CD4-positive, alpha-beta T cell (primary cell): ENCODE measurements around the gene IKBIP. TPM values are rescaled to one million over a fixed set of nuclear protein-coding genes. Genes with fewer than 3 reads are reported as not detected.

Experiments
- ATAC-seq: fragments of 200-7000 bp; cut with Tn5 transposase; one replicate; pipeline ENCODE4 v1.10.0; 2022; ENCODE audit warnings: mild to moderate bottlenecking; ENCODE audit not compliant: poor library complexity
- CTCF ChIA-PET: fragments of 350-600 bp; sonication (Branson Sonifier 250); formaldehyde crosslinking; loops from one replicate; lab custom pipeline; 2021; ENCODE audit warnings: antibody characterized with exemption, inconsistent platforms; lab: Charles Lee
- POLR2A ChIA-PET: fragments of 350-600 bp; sonication (Branson Sonifier 250); formaldehyde crosslinking; loops from one replicate; lab custom pipeline; 2021; ENCODE audit warnings: antibody characterized with exemption, inconsistent platforms; lab: Charles Lee
- DNase-seq, 14 experiments: peaks; one replicate each; pipeline ENCODE4 v3.0.0-alpha.2; 2013 to 2020; ENCODE audit warnings: mixed read lengths in 2 of 14
- H3K27ac ChIP-seq, 2 donors: one replicate each; pipeline versions ENCODE4 v1.5.1 to v1.7.0; 2013; ENCODE audit warnings: low read length in 2 of 2, low read depth in 1 of 2, mild to moderate bottlenecking in 1 of 2
- H3K27me3 ChIP-seq, 2 experiments: 1 replicate in 1 of 2; 2 replicates in 1 of 2; pipeline versions ENCODE4 v1.6.1 to v1.7.0; 2013; ENCODE audit warnings: low read length in 2 of 2, control low read depth in 1 of 2, mild to moderate bottlenecking in 1 of 2, moderate library complexity in 1 of 2; ENCODE audit not compliant: insufficient read depth in 2 of 2, control insufficient read depth in 1 of 2
- H3K36me3 ChIP-seq: one replicate; pipeline ENCODE4 v1.6.1; 2013; ENCODE audit warnings: low read length, control low read depth; ENCODE audit not compliant: insufficient read depth
- H3K4me1 ChIP-seq: one replicate; pipeline ENCODE4 v1.6.1; 2013; ENCODE audit warnings: low read length, control low read depth; ENCODE audit not compliant: insufficient read depth
- H3K4me3 ChIP-seq: one replicate; pipeline ENCODE4 v1.5.1; 2013; ENCODE audit warnings: mild to moderate bottlenecking, low read length, moderate library complexity
- H3K9me3 ChIP-seq, 2 experiments: 1 replicate in 1 of 2; 2 replicates in 1 of 2; pipeline versions ENCODE4 v1.6.1 to v1.7.0; 2013; ENCODE audit warnings: low read length in 2 of 2, mild to moderate bottlenecking in 2 of 2, control low read depth in 1 of 2, moderate library complexity in 1 of 2; ENCODE audit not compliant: control insufficient read depth in 1 of 2, insufficient read depth in 1 of 2
- H3K27ac Mint-ChIP-seq: one replicate; pipeline ENCODE4 v1.8.0; 2020; ENCODE audit warnings: mixed read lengths
- H3K27me3 Mint-ChIP-seq: one replicate; pipeline ENCODE4 v1.8.0; 2021; ENCODE audit warnings: mixed read lengths
- H3K36me3 Mint-ChIP-seq: one replicate; pipeline ENCODE4 v1.8.0; 2021; ENCODE audit warnings: low read depth, mixed read lengths
- H3K4me1 Mint-ChIP-seq: one replicate; pipeline ENCODE4 v1.8.0; 2021; ENCODE audit warnings: low read depth, mixed read lengths
- H3K4me3 Mint-ChIP-seq: one replicate; pipeline ENCODE4 v1.8.0; 2020; ENCODE audit warnings: mild to moderate bottlenecking, mixed read lengths
- H3K9me3 Mint-ChIP-seq: one replicate; pipeline ENCODE4 v1.8.0; 2020; ENCODE audit warnings: mixed read lengths
- CTCF ChIP-seq: fragments of 200-600 bp; IDR thresholded peaks from one replicate; pipeline ENCODE4 v1.8.0; 2022; ENCODE audit warnings: antibody characterized with exemption, mild to moderate bottlenecking
- intact Hi-C, 2 experiments: fragments of 100-400 bp; cut with DNase I in 1 of 2; cut with micrococcal nuclease in 1 of 2; formaldehyde crosslinking; loops; one replicate each; pipeline versions ENCODE4 v1.15.1 to v1.9.0; 2023 to 2025; cut with DNase I, micrococcal nuclease
- total RNA-seq, 174 experiments: library from RNA in 2 of 174; stranded (reverse) in 2 of 174; gene quantifications; one replicate each; pipeline ENCODE4 v1.2.3 and lab custom pipeline; 2021 to 2026

The IKBIP gene
- total RNA-seq, 2 experiments from 2014 or later, result 0.56 to 0.82 TPM

- Mint-ChIP-seq H3K27me3 (no peaks in the 10 kb centered on the region), H3K4me1 (no peaks in the 10 kb centered on the region), H3K36me3 (peaks cover 88% of the 10 kb centered on the region), H3K27ac (no peak overlapping the region), H3K4me3 (no peak overlapping the region), H3K9me3 (no peaks in the 10 kb centered on the region)
- Histone ChIP-seq H3K9me3 (no peaks in the 10 kb centered on the region), H3K27ac (no peak overlapping the region), H3K4me3 (no peak overlapping the region), H3K36me3 (peaks cover 81% of the 10 kb centered on the region), H3K4me1 (no peaks in the 10 kb centered on the region), H3K27me3 (no peaks in the 10 kb centered on the region)
- intact Hi-C loops, result no loop called here
- CTCF ChIA-PET, result no interaction called here
- POLR2A ChIA-PET, result interaction anchor here (1.5 kb wide), 1 partner anchor 14 kb away, joined by 3 read pairs; no protein-coding TSS in a partner anchor
- DNase-seq (no peak), ATAC-seq (no peak)
- no peak for TF ChIP-seq CTCF
Observed at GRCh38 chr12:98684199-98684598, 39.6 kb upstream of the IKBIP start.

- Histone ChIP-seq H3K4me3 (no peak overlapping the region), H3K9me3 (no peaks in the 10 kb centered on the region), H3K27me3 (no peaks in the 10 kb centered on the region), H3K36me3 (peaks cover 62% of the 10 kb centered on the region), H3K4me1 (no peaks in the 10 kb centered on the region), H3K27ac (no peak overlapping the region)
- TF ChIP-seq CTCF, result no peak
- intact Hi-C loops, result no loop called here
- DNase-seq (no peak), ATAC-seq (no peak)
- H3K4me3 Mint-ChIP-seq, result no peak overlapping the region
- ChIA-PET POLR2A (no interaction called here), CTCF (no interaction called here)
- peaks cover 71% of the 10 kb centered on the region for H3K36me3 Mint-ChIP-seq
- H3K9me3 Mint-ChIP-seq, result no peaks in the 10 kb centered on the region
- H3K4me1 Mint-ChIP-seq, result no peaks in the 10 kb centered on the region
- no peaks in the 10 kb centered on the region for H3K27me3 Mint-ChIP-seq
- no peak overlapping the region for H3K27ac Mint-ChIP-seq
Observed at GRCh38 chr12:98679611-98680005, 35.0 kb upstream of the IKBIP start.

GRCh38 chr12:98678946-98679610 is 34.5 kb upstream of the IKBIP start:
- intact Hi-C loops, result no loop called here
- H3K27me3 ChIP-seq, result no peaks in the 10 kb centered on the region
- POLR2A ChIA-PET, result no interaction called here
- no peak overlapping the region for H3K27ac ChIP-seq
- H3K4me1 ChIP-seq, result no peaks in the 10 kb centered on the region
- DNase-seq (no peak), ATAC-seq (no peak)
- peaks cover 62% of the 10 kb centered on the region for H3K36me3 ChIP-seq
- Mint-ChIP-seq H3K9me3 (no peaks in the 10 kb centered on the region), H3K27me3 (no peaks in the 10 kb centered on the region), H3K36me3 (peaks cover 72% of the 10 kb centered on the region), H3K27ac (no peak overlapping the region), H3K4me3 (no peak overlapping the region), H3K4me1 (no peaks in the 10 kb centered on the region)
- no peak overlapping the region for H3K4me3 ChIP-seq
- no peak for TF ChIP-seq CTCF
- H3K9me3 ChIP-seq, result no peaks in the 10 kb centered on the region
- CTCF ChIA-PET, result no interaction called here
